Measurements from ENCODE around the gene SNX3.

DNA sequence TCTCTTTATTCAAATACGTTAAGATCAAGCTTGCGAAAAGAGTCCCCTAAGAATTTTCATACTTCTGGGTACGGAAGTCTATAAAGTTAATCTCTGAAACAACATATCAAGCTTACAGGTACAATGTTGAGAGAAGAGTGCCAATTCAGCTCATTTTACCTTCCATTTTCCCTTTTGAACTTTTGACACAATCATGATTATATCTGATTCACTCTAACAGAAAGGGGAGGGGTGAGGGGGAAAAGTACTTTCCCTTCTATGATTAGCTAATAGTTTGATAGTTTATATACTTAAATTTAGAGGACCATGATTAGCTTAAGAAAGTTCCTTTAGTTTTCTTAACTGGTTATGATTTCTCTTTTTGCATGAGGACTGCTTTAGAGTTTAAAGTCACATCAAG is 33.5 kb downstream of the SNX3 start:
- TF ChIP-seq TAF1 (IDR thresholded peaks at IDR 0.05; ENCODE audit: low read depth, low read length) (no peak), POLR2A (IDR thresholded peaks at IDR 0.05; ENCODE audit: low read depth, low read length) (no peak), POLR2AphosphoS5 (IDR thresholded peaks at IDR 0.05; ENCODE audit: low read depth, low read length) (no peak), SPI1 (IDR thresholded peaks at IDR 0.05; ENCODE audit: low read depth, low read length) (no peak), POU2F2 (IDR thresholded peaks at IDR 0.05; ENCODE audit: low read depth, low read length) (no peak), PAX5 (IDR thresholded peaks at IDR 0.05; ENCODE audit: insufficient read depth, low read length, severe bottlenecking) (no peak)

Data from GM12891 (cell line).